HFFc6 (cell line): ENCODE data around the gene CLCNKA. TPM values are rescaled to one million over a fixed set of nuclear protein-coding genes. Genes with fewer than 3 reads are reported as not detected.
A peak's percentile ranks its signal among the peaks of the same experiment; 100 is the strongest.

Source experiments
- DNase-seq: peaks from one replicate; pipeline ENCODE4 v3.0.0-alpha.2; 2018
- H3K27ac Mint-ChIP-seq: 2 replicates; pipeline ENCODE4 v1.8.0; 2020; ENCODE audit warnings: mild to moderate bottlenecking, mixed read lengths
- H3K27me3 Mint-ChIP-seq: 2 replicates; pipeline ENCODE4 v1.8.0; 2021; ENCODE audit warnings: mild to moderate bottlenecking, moderate library complexity, mixed read lengths; ENCODE audit not compliant: insufficient read depth
- H3K36me3 Mint-ChIP-seq: 2 replicates; pipeline ENCODE4 v1.8.0; 2021; ENCODE audit warnings: low read depth, mixed read lengths
- H3K4me1 Mint-ChIP-seq: 2 replicates; pipeline ENCODE4 v1.8.0; 2020; ENCODE audit warnings: low read depth, mixed read lengths
- H3K4me3 Mint-ChIP-seq: 2 replicates; pipeline ENCODE4 v1.8.0; 2020; ENCODE audit warnings: mild to moderate bottlenecking, moderate library complexity, mixed read lengths
- H3K9me3 Mint-ChIP-seq: 2 replicates; pipeline ENCODE4 v1.8.0; 2020; ENCODE audit warnings: mild to moderate bottlenecking, mixed read lengths
- total RNA-seq, 6 experiments: library from RNA; stranded (reverse); fragmentation: NEBNext Ultra II Directional; extraction: Animal tissue kit (Norgen Biotek cat#: 25700); gene quantifications; 2 replicates in 1 of 6; 3 replicates in 5 of 6; pipeline ENCODE4 v1.2.3, GENCODE V29; 2021
- TF ChIP-seq, protein P1 (sequence below): fragments of 200-600 bp; sonication (generic); IDR thresholded peaks from 2 replicates; pipeline ENCODE4 v1.5.0; 2021; ENCODE audit warnings: antibody characterized with exemption, mild to moderate bottlenecking

CLCNKA gene
- total RNA-seq, 6 experiments from 2014 or later, result not detected

GRCh38 chr1:16063226-16063829 lies 41.5 kb downstream of the CLCNKA start:
- peaks cover 14% of the 10 kb centered on the region for H3K4me1 Mint-ChIP-seq
- no peaks in the 10 kb centered on the region for H3K9me3 Mint-ChIP-seq
- H3K27me3 Mint-ChIP-seq, result peaks cover 18% of the 10 kb centered on the region
- no peak overlapping the region for H3K27ac Mint-ChIP-seq
- no peak for DNase-seq
- TF ChIP-seq, protein P1, sequence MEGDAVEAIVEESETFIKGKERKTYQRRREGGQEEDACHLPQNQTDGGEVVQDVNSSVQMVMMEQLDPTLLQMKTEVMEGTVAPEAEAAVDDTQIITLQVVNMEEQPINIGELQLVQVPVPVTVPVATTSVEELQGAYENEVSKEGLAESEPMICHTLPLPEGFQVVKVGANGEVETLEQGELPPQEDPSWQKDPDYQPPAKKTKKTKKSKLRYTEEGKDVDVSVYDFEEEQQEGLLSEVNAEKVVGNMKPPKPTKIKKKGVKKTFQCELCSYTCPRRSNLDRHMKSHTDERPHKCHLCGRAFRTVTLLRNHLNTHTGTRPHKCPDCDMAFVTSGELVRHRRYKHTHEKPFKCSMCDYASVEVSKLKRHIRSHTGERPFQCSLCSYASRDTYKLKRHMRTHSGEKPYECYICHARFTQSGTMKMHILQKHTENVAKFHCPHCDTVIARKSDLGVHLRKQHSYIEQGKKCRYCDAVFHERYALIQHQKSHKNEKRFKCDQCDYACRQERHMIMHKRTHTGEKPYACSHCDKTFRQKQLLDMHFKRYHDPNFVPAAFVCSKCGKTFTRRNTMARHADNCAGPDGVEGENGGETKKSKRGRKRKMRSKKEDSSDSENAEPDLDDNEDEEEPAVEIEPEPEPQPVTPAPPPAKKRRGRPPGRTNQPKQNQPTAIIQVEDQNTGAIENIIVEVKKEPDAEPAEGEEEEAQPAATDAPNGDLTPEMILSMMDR, result no peak
- H3K4me3 Mint-ChIP-seq, result no peak overlapping the region
- H3K36me3 Mint-ChIP-seq, result no peaks in the 10 kb centered on the region

GRCh38 chr1:16063921-16064320 lies 42.1 kb downstream of the CLCNKA start:
- H3K9me3 Mint-ChIP-seq, result no peaks in the 10 kb centered on the region
- peaks cover 18% of the 10 kb centered on the region for H3K27me3 Mint-ChIP-seq
- no peak overlapping the region for H3K4me3 Mint-ChIP-seq
- no peaks in the 10 kb centered on the region for H3K36me3 Mint-ChIP-seq
- TF ChIP-seq, protein P1, result no peak
- peaks cover 20% of the 10 kb centered on the region for H3K4me1 Mint-ChIP-seq
- H3K27ac Mint-ChIP-seq, result no peak overlapping the region
- DNase-seq, result no peak

DNA sequence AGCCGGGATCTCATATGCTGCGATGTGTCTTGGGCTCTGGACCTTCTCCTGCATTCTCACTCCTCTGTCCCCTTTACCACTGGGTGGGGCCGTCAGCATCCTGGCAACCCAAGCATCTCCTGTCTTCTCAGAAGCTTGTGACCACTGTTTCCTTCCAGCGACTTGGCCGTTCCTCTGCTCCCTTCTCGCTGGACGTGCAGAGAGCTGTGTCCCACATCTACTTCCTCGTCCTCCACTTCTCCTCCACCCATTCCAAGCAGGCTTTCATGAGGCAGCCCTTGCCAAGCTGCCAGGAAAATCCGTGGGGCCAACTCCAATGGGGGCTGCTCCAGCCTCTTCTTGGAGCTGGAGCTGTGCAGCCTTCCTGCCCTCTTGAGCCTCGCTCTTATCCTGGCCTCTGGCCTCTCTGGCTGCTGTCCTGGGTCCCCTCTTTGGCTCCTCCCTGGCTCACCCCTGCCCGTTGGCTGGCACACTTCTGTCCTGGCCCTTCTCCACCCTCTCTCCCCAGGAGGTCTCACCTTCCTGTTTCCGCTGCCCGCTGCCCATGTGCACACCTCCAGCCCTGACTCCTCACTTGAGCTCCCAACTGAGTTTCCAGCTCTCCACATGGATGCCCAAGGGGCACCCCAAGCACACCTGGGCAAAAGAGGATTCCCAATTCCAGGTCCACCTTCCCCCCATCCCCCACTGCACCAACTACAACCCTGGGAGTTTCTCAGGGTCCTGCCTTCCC lies 42.9 kb downstream of the CLCNKA start:
- Mint-ChIP-seq H3K27ac (no peak overlapping the region), H3K4me1 (peaks cover 21% of the 10 kb centered on the region), H3K27me3 (peaks cover 18% of the 10 kb centered on the region), H3K36me3 (no peaks in the 10 kb centered on the region), H3K9me3 (no peaks in the 10 kb centered on the region), H3K4me3 (no peak overlapping the region)
- TF ChIP-seq, protein P1, result peak; percentile 37; the same call in 1 of the 2 replicates
- DNase-seq, result no peak

DNA sequence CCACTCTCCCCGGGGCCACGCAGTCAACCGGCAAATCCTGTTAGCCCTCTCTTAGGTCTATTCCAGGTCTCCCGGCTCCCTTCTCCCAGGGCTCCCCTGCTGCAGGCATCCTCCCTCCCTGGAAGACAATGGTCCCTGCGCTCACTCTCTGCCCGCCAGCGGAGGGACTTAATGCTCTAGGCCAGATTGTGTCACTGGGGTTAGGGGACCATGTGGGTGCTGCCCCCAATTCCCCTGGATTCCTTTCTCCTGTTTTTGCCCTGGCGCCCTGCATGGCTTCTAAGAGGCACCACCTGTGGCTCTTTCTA lies 43.4 kb downstream of the CLCNKA start:
- no peaks in the 10 kb centered on the region for H3K36me3 Mint-ChIP-seq
- DNase-seq, result no peak
- H3K27ac Mint-ChIP-seq, result no peak overlapping the region
- no peak overlapping the region for H3K4me3 Mint-ChIP-seq
- TF ChIP-seq, protein P1, result no peak
- no peaks in the 10 kb centered on the region for H3K9me3 Mint-ChIP-seq
- peaks cover 16% of the 10 kb centered on the region for H3K27me3 Mint-ChIP-seq
- peaks cover 21% of the 10 kb centered on the region for H3K4me1 Mint-ChIP-seq

DNA sequence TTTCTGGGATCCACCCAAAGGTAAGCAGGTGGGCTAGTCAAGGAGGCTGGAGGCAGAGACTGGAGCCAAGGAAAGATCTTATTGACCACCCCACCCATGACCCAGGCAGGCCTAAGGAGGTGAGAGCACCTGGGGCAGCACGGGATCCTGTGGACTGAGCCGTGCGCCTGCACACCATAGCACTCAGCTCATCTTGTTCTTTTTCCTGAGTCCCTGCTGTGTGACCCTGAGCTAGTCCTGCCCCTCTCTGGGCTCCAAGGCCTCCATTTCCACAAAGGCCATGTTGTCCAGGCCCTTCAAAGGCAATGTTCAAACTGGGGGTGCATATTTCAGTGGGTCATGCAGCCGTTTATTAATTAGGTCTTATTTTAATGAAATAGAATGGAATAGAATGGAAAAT lies 44.4 kb downstream of the CLCNKA start:
- no peaks in the 10 kb centered on the region for H3K36me3 Mint-ChIP-seq

More for the DNA sequence above, 44.4 kb downstream of the CLCNKA start:
- DNase-seq, result no peak
- Mint-ChIP-seq H3K4me1 (peaks cover 21% of the 10 kb centered on the region), H3K4me3 (no peak overlapping the region), H3K9me3 (no peaks in the 10 kb centered on the region), H3K27me3 (peaks cover 14% of the 10 kb centered on the region), H3K27ac (no peak overlapping the region)
- TF ChIP-seq, protein P1, result no peak
